K562 (cell line): ENCODE measurements around the gene TRIM3. TPM values are rescaled to one million over a fixed set of nuclear protein-coding genes. Genes with fewer than 3 reads are reported as not detected.

ENCODE experiments used
- ATAC-seq: fragments of 200-7000 bp; cut with Tn5 transposase; 3 replicates; pipeline ENCODE4 v1.9.1; 2020; ENCODE audit warnings: moderate library complexity
- BruUV-seq: library from RNA; stranded (reverse); fragments of 400-500 nt; replicated peaks from 2 replicates; lab custom pipeline; 2021; lab: Mats Ljungman, UMichigan
- CTCF ChIA-PET: fragments of 300-600 bp; formaldehyde crosslinking; extraction: SDS; loops from one replicate; lab custom pipeline; 2021; ENCODE audit warnings: low intra/inter-chr PET ratio; lab: Yijun Ruan, JAX
- POLR2A ChIA-PET: fragments of 300-600, 350-650 bp; sonication (Branson Sonifier 250); formaldehyde crosslinking; extraction: SDS; loops from one replicate; lab custom pipeline; 2021; ENCODE audit warnings: antibody characterized with exemption, inconsistent platforms; lab: Yijun Ruan, JAX
- DNase-seq, 4 experiments: peaks; one replicate each; pipeline versions ENCODE4 v3.0.0 to v3.0.0-alpha.2; 2011 to 2018; ENCODE audit warnings: low spot score in 3 of 4, mixed read lengths in 3 of 4; ENCODE audit errors: extremely low read depth in 1 of 4
- FAIRE-seq: peaks from 2 replicates; lab custom pipeline; 2011; peaks lifted over from hg19 to GRCh38; lab: Jason Lieb, UNC
- H2AFZ ChIP-seq: 2 replicates; pipeline ENCODE4 v1.6.0; 2011; ENCODE audit warnings: low read depth, low read length, control low read depth, inconsistent platforms
- H3K27ac ChIP-seq: fragments of 200-600 bp; 3 replicates; pipeline ENCODE4 v1.8.0; 2011; ENCODE audit warnings: low read depth, mild to moderate bottlenecking, control low read depth, inconsistent platforms, low read length, moderate library complexity, mixed read lengths; ENCODE audit errors: extremely low read depth
- H3K27me3 ChIP-seq, 2 experiments: fragments of 300-600 bp in 1 of 2; 2 replicates in 1 of 2; 3 replicates in 1 of 2; pipeline versions ENCODE4 v1.6.0 to v1.8.0; 2011; ENCODE audit warnings: inconsistent platforms in 2 of 2, low read length in 2 of 2, mild to moderate bottlenecking in 1 of 2, mixed read lengths in 1 of 2, moderate library complexity in 1 of 2; ENCODE audit not compliant: control insufficient read depth in 2 of 2, insufficient read depth in 2 of 2
- H3K36me3 ChIP-seq: fragments of 300-600 bp; 3 replicates; pipeline ENCODE4 v1.8.0; 2011; ENCODE audit warnings: mild to moderate bottlenecking, low read length, inconsistent platforms; ENCODE audit not compliant: control insufficient read depth, insufficient read depth
- H3K4me1 ChIP-seq, 2 experiments: fragments of 200-600 bp in 1 of 2; replicated peaks in 1 of 2; 2 replicates in 1 of 2; 3 replicates in 1 of 2; pipeline versions ENCODE4 v1.5.1 to v1.8.0; 2011; ENCODE audit warnings: inconsistent platforms in 2 of 2, low read length in 2 of 2, mild to moderate bottlenecking in 1 of 2, mixed read lengths in 1 of 2, moderate library complexity in 1 of 2; ENCODE audit not compliant: control insufficient read depth in 2 of 2, insufficient read depth in 2 of 2
- H3K4me2 ChIP-seq: 2 replicates; pipeline ENCODE4 v1.6.1; 2011; ENCODE audit warnings: low read length, control low read depth, inconsistent platforms, mixed read lengths; ENCODE audit not compliant: insufficient read depth
- H3K4me3 ChIP-seq: fragments of 200-600 bp; sonication (generic), shearing (Covaris generic); 2 replicates; pipeline ENCODE4 v1.5.1; 2016; ENCODE audit warnings: control low read depth, inconsistent platforms
- H3K79me2 ChIP-seq: fragments of 200-600 bp; 3 replicates; pipeline ENCODE4 v1.8.0; 2011; ENCODE audit warnings: low read length, inconsistent platforms; ENCODE audit not compliant: control insufficient read depth, insufficient read depth
- H3K9ac ChIP-seq, 2 experiments: 2 replicates each; pipeline versions ENCODE4 v1.6.0 to v1.6.1; 2011; ENCODE audit warnings: low read depth in 2 of 2, low read length in 2 of 2, control low read depth in 1 of 2, inconsistent platforms in 1 of 2, mild to moderate bottlenecking in 1 of 2, mixed read lengths in 1 of 2; ENCODE audit not compliant: insufficient read depth in 1 of 2
- H3K9me1 ChIP-seq: one replicate; pipeline ENCODE4 v1.6.0; 2011; ENCODE audit warnings: inconsistent platforms, mild to moderate bottlenecking, low read length, moderate library complexity; ENCODE audit not compliant: control insufficient read depth, insufficient read depth
- H3K9me3 ChIP-seq: replicated peaks from 2 replicates; pipeline ENCODE4 v1.5.1; 2011; ENCODE audit warnings: low read depth, low read length, inconsistent platforms; ENCODE audit not compliant: control insufficient read depth, insufficient read depth
- H4K20me1 ChIP-seq: replicated peaks from 2 replicates; pipeline ENCODE4 v1.6.1; 2011; ENCODE audit warnings: low read length, inconsistent platforms, mixed read lengths; ENCODE audit not compliant: control insufficient read depth, insufficient read depth
- ESRRB ChIP-seq: fragments of 250-450 bp; sonication (Bioruptor Pico); IDR thresholded peaks from 2 replicates; pipeline ENCODE4 v1.5.0; 2020; ENCODE audit warnings: mild to moderate bottlenecking, moderate library complexity, borderline replicate concordance
- GTF2A2 ChIP-seq: IDR thresholded peaks from 2 replicates; pipeline ENCODE4 v1.6.1; 2016; ENCODE audit warnings: mild to moderate bottlenecking, missing genetic modification characterization, missing compliant biosample characterization
- HNRNPUL1 ChIP-seq: fragments of 200-400 bp; formaldehyde crosslinking; IDR thresholded peaks from 2 replicates; pipeline ENCODE4 v1.6.1; 2017; ENCODE audit warnings: low read length
- MITF ChIP-seq: IDR thresholded peaks from 2 replicates; pipeline ENCODE4 v1.6.1; 2014; ENCODE audit warnings: antibody characterized with exemption
- PHF20 ChIP-seq: fragments of 450-650 bp; IDR thresholded peaks from 2 replicates; pipeline ENCODE4 v1.6.1; 2018; ENCODE audit not compliant: partially characterized antibody
- RB1 ChIP-seq: fragments of 450-650 bp; IDR thresholded peaks from 2 replicates; pipeline ENCODE4 v1.6.1; 2017; ENCODE audit warnings: low read depth, mild to moderate bottlenecking
- SMAD1 ChIP-seq: fragments of 150-350 bp; IDR thresholded peaks from 2 replicates; pipeline ENCODE4 v1.6.1; 2014; ENCODE audit warnings: low read length, low read depth; ENCODE audit not compliant: partially characterized antibody
- TAF9B ChIP-seq: fragments of 450-650 bp; IDR thresholded peaks from 2 replicates; pipeline ENCODE4 v1.6.1; 2018; ENCODE audit warnings: mild to moderate bottlenecking; ENCODE audit not compliant: partially characterized antibody
- ZBTB8A ChIP-seq: fragments of 450-650 bp; IDR thresholded peaks from 2 replicates; pipeline ENCODE4 v1.6.1; 2018; ENCODE audit warnings: mild to moderate bottlenecking, moderate library complexity; ENCODE audit not compliant: partially characterized antibody
- WGBS: fragments of 100-300 bp; shearing (Covaris generic); methylation state at CpG from one replicate; pipeline ENCODE4 v1.1.6; 2016; ENCODE audit warnings: low coverage, mixed read lengths; ENCODE audit not compliant: insufficient coverage; ENCODE audit errors: missing lambda C conversion rate; 5-methylcytosine and 5-hydroxymethylcytosine counted together
- in situ Hi-C: fragments of 300-500 bp; cut with MboI; formaldehyde crosslinking; loops from 4 replicates; pipeline ENCODE4 v1.15.0; 2018; ENCODE audit warnings: inconsistent platforms, mixed read lengths
- intact Hi-C: fragments of 100-400 bp; cut with micrococcal nuclease; formaldehyde crosslinking; loops from 2 replicates; pipeline ENCODE4 v1.14.2; 2022
- polyA plus RNA-seq, 8 experiments: library from polyadenylated mRNA; depleted of rRNA in 4 of 8; stranded (reverse) in 5 of 8; unstranded in 3 of 8; fragments of >200 nt; fragmentation: Nextera tagmentation in 2 of 8; fragmentation: Illumina TruSeq in 1 of 8; extraction: Ambion mirVana in 2 of 8; extraction: Trizol in 1 of 8; gene quantifications; 2 replicates each; pipeline versions ENCODE4 v1.2.1 to v1.2.3, GENCODE V29; 2011 to 2014; ENCODE audit warnings: inconsistent platforms in 1 of 8, missing spikeins in 1 of 8
- total RNA-seq, 7 experiments: library from RNA; depleted of rRNA in 6 of 7; stranded (reverse); fragments of >200 nt in 6 of 7; fragmentation: Illumina TruSeq in 2 of 7; extraction: Trizol in 2 of 7; gene quantifications; 2 replicates each; pipeline versions ENCODE4 v1.2.1 to v1.2.3, GENCODE V29; 2011 to 2021; ENCODE audit warnings: low replicate concordance in 1 of 7
- TF ChIP-seq, protein P1 (sequence below), 2 experiments: fragments of 450-650 bp; formaldehyde crosslinking in 1 of 2; IDR thresholded peaks; 2 replicates each; pipeline versions ENCODE4 v1.4.0 to v1.6.1; 2014 to 2020; ENCODE audit warnings: mild to moderate bottlenecking in 2 of 2, borderline replicate concordance in 1 of 2, low read depth in 1 of 2

Gene TRIM3
- total and polyA plus RNA-seq, 9 of the 15 experiments (the other 6 are each of a cell fraction or from before 2014, with no cell fraction given), result 0.45 to 9.2 (median 4.7) TPM

DNA sequence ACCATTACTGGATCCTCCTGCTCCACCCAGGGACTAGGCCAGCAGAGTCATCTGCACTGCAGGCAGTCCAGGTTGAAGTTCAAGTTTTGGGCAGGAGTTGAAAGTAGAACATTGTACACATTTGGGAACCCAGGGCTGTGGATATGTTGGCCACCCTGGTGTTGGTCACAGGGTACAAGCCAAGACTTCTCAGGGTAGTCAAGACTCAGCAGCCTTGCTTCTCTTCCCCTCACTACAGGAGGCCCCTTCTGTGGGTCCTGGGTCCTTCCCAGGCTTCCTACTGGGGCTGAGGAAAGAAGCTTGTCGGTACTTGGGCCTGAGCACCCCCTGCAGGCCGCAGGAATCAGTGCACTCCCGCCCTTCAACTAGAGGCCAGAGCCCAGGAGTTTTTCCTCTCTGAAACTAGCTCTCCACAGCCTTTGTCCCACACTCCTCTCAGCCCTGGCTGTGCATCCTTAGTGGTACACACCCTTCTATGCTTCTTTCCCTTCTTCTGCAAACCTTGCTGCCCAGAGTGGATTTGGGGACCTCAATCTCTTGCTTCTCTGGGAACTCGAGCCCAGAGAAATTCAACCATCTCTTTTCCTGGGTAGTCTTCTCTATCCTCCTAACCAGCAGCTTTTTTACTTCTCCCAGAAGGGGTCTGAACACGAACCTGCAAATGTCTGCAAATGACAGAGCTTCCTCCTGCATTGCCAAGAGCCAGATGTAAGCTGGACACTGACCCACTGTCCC is 30.3 kb downstream of the TRIM3 start:
- FAIRE-seq, result peak; percentile 62
- H3K27me3 ChIP-seq, result 0 out of 5 replicates have a peak, but pooled peaks cover 0 to 2% of the 10 kb centered on the region in 2 experiments
- H3K9ac ChIP-seq, result no peak overlapping the region
- in situ Hi-C loops, result loop anchor here (5.0 kb wide), 1 partner anchor 66 kb away; no protein-coding TSS in a partner anchor
- ATAC-seq, result peak; percentile 93
- no peaks in the 10 kb centered on the region for H3K9me1 ChIP-seq
- DNase-seq, result peak; percentile 69 to 77 (median 76)
- no peaks in the 10 kb centered on the region for H3K79me2 ChIP-seq
- no peaks in the 10 kb centered on the region for H4K20me1 ChIP-seq
- CTCF ChIA-PET, result interaction anchor here (0.6 to 3.5 kb wide), 2 partner anchors 20 to 64 kb away, joined by 3 to 21 read pairs; no protein-coding TSS in a partner anchor
- H2AFZ ChIP-seq, result no peak overlapping the region
- no peak overlapping the region for H3K4me2 ChIP-seq
- intact Hi-C loops, result loop anchor here (1.0 to 5.0 kb wide), 2 partner anchors 64 to 259 kb away; no protein-coding TSS in a partner anchor
- no peaks in the 10 kb centered on the region for H3K9me3 ChIP-seq
- BruUV-seq, result no TSS peak
- no peaks in the 10 kb centered on the region for H3K36me3 ChIP-seq
- H3K4me3 ChIP-seq, result no peak overlapping the region
- H3K4me1 ChIP-seq, result peaks cover 9 to 10% of the 10 kb centered on the region in 2 experiments; a peak in 3 of 5 replicates
- 10% methylated on average over 5 of the region's 5 CpGs for WGBS
- H3K27ac ChIP-seq, result no peak overlapping the region
- POLR2A ChIA-PET, result interaction anchor here (0.5 to 1.9 kb wide), 8 partner anchors 12 to 277 kb away, joined by 3 to 11 read pairs (median 4); partner anchors contain the start of gene MRPL17
- TF ChIP-seq, protein P1, sequence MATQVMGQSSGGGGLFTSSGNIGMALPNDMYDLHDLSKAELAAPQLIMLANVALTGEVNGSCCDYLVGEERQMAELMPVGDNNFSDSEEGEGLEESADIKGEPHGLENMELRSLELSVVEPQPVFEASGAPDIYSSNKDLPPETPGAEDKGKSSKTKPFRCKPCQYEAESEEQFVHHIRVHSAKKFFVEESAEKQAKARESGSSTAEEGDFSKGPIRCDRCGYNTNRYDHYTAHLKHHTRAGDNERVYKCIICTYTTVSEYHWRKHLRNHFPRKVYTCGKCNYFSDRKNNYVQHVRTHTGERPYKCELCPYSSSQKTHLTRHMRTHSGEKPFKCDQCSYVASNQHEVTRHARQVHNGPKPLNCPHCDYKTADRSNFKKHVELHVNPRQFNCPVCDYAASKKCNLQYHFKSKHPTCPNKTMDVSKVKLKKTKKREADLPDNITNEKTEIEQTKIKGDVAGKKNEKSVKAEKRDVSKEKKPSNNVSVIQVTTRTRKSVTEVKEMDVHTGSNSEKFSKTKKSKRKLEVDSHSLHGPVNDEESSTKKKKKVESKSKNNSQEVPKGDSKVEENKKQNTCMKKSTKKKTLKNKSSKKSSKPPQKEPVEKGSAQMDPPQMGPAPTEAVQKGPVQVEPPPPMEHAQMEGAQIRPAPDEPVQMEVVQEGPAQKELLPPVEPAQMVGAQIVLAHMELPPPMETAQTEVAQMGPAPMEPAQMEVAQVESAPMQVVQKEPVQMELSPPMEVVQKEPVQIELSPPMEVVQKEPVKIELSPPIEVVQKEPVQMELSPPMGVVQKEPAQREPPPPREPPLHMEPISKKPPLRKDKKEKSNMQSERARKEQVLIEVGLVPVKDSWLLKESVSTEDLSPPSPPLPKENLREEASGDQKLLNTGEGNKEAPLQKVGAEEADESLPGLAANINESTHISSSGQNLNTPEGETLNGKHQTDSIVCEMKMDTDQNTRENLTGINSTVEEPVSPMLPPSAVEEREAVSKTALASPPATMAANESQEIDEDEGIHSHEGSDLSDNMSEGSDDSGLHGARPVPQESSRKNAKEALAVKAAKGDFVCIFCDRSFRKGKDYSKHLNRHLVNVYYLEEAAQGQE (IDR thresholded peaks at IDR 0.05; ENCODE audit: borderline replicate concordance), result peak; percentile 69
- TF ChIP-seq, protein P1 (CRISPR knock-in tag; IDR thresholded peaks at IDR 0.05; ENCODE audit: low read depth), result no peak
- TF ChIP-seq HNRNPUL1 (no peak), TAF9B (no peak), GTF2A2 (no peak), ZBTB8A (no peak), PHF20 (no peak), MITF (no peak), RB1 (0 out of 2 replicates have a peak, but pooled peaks have one; percentile 21), ESRRB (CRISPR knock-in tag) (no peak), SMAD1 (no peak)
